Activated CD4-positive, alpha-beta T cell treated with anti-CD3 and anti-CD28 coated beads, Interleukin-2, amount 10 ng/mL, durations not matched to agents 24 days and 14 days (primary cell): ENCODE data around the gene ADAMTS16. TPM values are rescaled to one million over a fixed set of nuclear protein-coding genes. Genes with fewer than 3 reads are reported as not detected.

Experiments used
- DNase-seq: peaks from one replicate; pipeline ENCODE4 v3.0.0; 2022
- H3K27ac Mint-ChIP-seq: one replicate; pipeline ENCODE4 v1.8.0; 2022; ENCODE audit warnings: mild to moderate bottlenecking, mixed read lengths
- H3K27me3 Mint-ChIP-seq: one replicate; pipeline ENCODE4 v1.8.0; 2022; ENCODE audit warnings: mixed read lengths
- H3K36me3 Mint-ChIP-seq: one replicate; pipeline ENCODE4 v1.8.0; 2022; ENCODE audit warnings: low read depth, mild to moderate bottlenecking, mixed read lengths
- H3K4me1 Mint-ChIP-seq: one replicate; pipeline ENCODE4 v1.8.0; 2021; ENCODE audit warnings: mixed read lengths
- H3K4me3 Mint-ChIP-seq: one replicate; pipeline ENCODE4 v1.8.0; 2022; ENCODE audit warnings: mild to moderate bottlenecking, moderate library complexity, mixed read lengths
- H3K9me3 Mint-ChIP-seq: one replicate; pipeline ENCODE4 v1.8.0; 2021; ENCODE audit warnings: mixed read lengths
- intact Hi-C: fragments of 100-400 bp; cut with micrococcal nuclease; formaldehyde crosslinking; loops from one replicate; pipeline ENCODE4 v1.15.1; 2023
- total RNA-seq: library from RNA; stranded (reverse); gene quantifications from 2 replicates; pipeline ENCODE4 v1.2.3, GENCODE V29; 2022

Gene ADAMTS16
- total RNA-seq, 1 donor from 2014 or later = not detected

GRCh38 chr5:5183933-5184332 is 43.8 kb downstream of the ADAMTS16 start:
- Mint-ChIP-seq H3K4me1 (no peaks in the 10 kb centered on the region), H3K27ac (no peak overlapping the region), H3K36me3 (no peaks in the 10 kb centered on the region), H3K27me3 (peaks cover 8% of the 10 kb centered on the region), H3K9me3 (no peaks in the 10 kb centered on the region), H3K4me3 (no peak overlapping the region)
- no peak for DNase-seq
- intact Hi-C loops = no loop called here

GRCh38 chr5:5188376-5189050 is 48.4 kb downstream of the ADAMTS16 start:
- no peaks in the 10 kb centered on the region for H3K9me3 Mint-ChIP-seq
- H3K27me3 Mint-ChIP-seq = peaks cover 1% of the 10 kb centered on the region
- no peak overlapping the region for H3K4me3 Mint-ChIP-seq
- H3K4me1 Mint-ChIP-seq = no peaks in the 10 kb centered on the region
- no peaks in the 10 kb centered on the region for H3K36me3 Mint-ChIP-seq
- DNase-seq = no peak
- intact Hi-C loops = no loop called here
- H3K27ac Mint-ChIP-seq = no peak overlapping the region

GRCh38 chr5:5189051-5189430 is 48.9 kb downstream of the ADAMTS16 start:
- no peaks in the 10 kb centered on the region for H3K36me3 Mint-ChIP-seq
- no peaks in the 10 kb centered on the region for H3K4me1 Mint-ChIP-seq
- H3K27me3 Mint-ChIP-seq = no peaks in the 10 kb centered on the region

DNA sequence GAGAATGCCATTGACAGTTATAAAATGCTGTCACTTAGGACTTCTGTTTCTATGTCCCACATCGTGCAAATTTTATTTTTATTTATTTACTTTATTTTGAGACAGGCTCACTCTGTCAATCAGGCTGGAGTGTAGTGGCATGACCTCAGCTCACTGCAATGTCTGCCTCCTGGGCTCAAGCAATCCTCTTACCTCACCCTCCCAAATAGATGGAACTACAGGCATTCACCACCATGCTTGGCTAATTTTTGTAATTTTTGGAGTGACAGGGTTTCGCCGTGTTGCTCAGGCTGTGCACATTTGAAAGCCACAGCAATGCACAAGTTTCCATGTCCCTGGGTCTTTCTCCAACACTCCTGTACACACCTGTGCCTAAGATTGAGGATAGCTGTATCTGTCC is 51.8 kb downstream of the ADAMTS16 start:
- H3K4me3 Mint-ChIP-seq = no peak overlapping the region
- no peaks in the 10 kb centered on the region for H3K36me3 Mint-ChIP-seq
- no peak overlapping the region for H3K27ac Mint-ChIP-seq
- DNase-seq = no peak
- intact Hi-C loops = no loop called here
- no peaks in the 10 kb centered on the region for H3K27me3 Mint-ChIP-seq
- no peaks in the 10 kb centered on the region for H3K4me1 Mint-ChIP-seq
- H3K9me3 Mint-ChIP-seq = peaks cover 4% of the 10 kb centered on the region

More at GRCh38 chr5:5189051-5189430, 48.9 kb downstream of the ADAMTS16 start:
- Mint-ChIP-seq H3K27ac (no peak overlapping the region), H3K9me3 (no peaks in the 10 kb centered on the region), H3K4me3 (no peak overlapping the region)
- intact Hi-C loops = no loop called here
- no peak for DNase-seq

DNA sequence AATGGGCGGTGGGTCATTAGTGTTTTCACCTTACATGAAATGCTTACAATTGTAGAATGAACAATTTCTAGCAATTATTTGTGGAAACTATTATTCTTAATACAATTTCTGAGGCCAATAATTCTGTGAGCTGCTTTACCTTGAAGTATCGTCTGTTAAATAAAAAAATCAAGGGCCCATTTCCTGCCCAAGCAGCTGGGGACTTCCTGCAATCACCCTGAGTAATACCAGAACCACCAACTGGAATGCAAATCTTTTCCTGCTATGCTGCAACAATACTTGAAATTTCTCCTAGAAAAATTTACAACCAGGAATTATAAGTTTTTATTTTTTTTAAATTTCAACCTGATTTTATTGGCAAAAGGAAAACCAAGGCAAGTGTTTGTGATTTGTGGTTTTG is 52.6 kb downstream of the ADAMTS16 start:
- Mint-ChIP-seq H3K4me3 (no peak overlapping the region), H3K36me3 (no peaks in the 10 kb centered on the region), H3K4me1 (no peaks in the 10 kb centered on the region), H3K27ac (no peak overlapping the region), H3K27me3 (no peaks in the 10 kb centered on the region), H3K9me3 (peaks cover 4% of the 10 kb centered on the region)
- DNase-seq = no peak
- intact Hi-C loops = no loop called here

- peaks cover 4% of the 10 kb centered on the region for H3K9me3 Mint-ChIP-seq
- no peaks in the 10 kb centered on the region for H3K4me1 Mint-ChIP-seq
- intact Hi-C loops = no loop called here
- H3K27me3 Mint-ChIP-seq = no peaks in the 10 kb centered on the region
- no peak overlapping the region for H3K27ac Mint-ChIP-seq
- no peaks in the 10 kb centered on the region for H3K36me3 Mint-ChIP-seq
- no peak overlapping the region for H3K4me3 Mint-ChIP-seq
- no peak for DNase-seq
Observed at GRCh38 chr5:5195128-5195918, 55.2 kb downstream of the ADAMTS16 start.

DNA sequence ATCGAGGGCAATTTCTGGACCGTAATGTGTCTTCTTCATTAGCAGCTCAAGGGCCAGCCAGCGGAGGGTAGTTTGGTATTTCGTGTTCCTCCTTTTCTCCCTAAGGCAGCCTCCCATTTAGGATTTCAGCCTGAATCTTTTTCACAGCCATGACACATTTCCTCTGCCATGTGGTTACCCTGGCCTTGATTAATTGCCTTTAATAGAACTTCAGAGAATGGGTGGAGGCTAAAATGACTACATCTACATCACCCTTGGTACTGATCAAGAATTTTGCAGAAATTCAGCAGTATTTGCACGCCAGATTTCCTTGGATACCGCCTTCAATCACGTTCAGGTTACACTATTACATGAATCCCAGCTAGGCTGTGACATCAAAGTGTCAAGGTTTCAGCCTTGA is 58.0 kb downstream of the ADAMTS16 start:
- H3K4me3 Mint-ChIP-seq = no peak overlapping the region
- peaks cover 1% of the 10 kb centered on the region for H3K27me3 Mint-ChIP-seq
- no peaks in the 10 kb centered on the region for H3K4me1 Mint-ChIP-seq
- DNase-seq = no peak
- H3K36me3 Mint-ChIP-seq = no peaks in the 10 kb centered on the region
- intact Hi-C loops = no loop called here
- no peak overlapping the region for H3K27ac Mint-ChIP-seq
- H3K9me3 Mint-ChIP-seq = peaks cover 4% of the 10 kb centered on the region

DNA sequence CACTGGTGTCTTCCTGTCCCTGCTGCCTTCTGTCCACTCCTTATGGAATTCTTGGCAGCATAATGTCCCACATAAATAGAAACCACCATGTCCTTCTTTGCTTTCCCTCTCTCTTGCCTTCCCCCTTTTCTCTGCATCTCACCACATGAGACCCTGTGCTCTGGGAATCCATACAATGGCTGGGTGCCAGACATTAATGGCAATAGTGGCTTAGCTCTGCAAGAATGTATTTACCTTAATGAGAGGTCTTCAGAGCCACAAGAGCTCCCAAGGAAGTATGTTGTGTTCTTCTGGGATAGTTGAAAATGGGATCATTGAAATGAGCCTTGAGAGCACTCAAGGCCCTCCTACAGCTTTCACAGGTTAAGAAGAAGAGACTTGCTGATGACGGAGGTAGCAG is 58.7 kb downstream of the ADAMTS16 start:
- intact Hi-C loops = no loop called here
- Mint-ChIP-seq H3K36me3 (no peaks in the 10 kb centered on the region), H3K27me3 (peaks cover 1% of the 10 kb centered on the region), H3K4me3 (no peak overlapping the region), H3K4me1 (no peaks in the 10 kb centered on the region), H3K9me3 (peaks cover 4% of the 10 kb centered on the region), H3K27ac (no peak overlapping the region)
- no peak for DNase-seq

GRCh38 chr5:5199495-5199894 is 59.4 kb downstream of the ADAMTS16 start:
- DNase-seq = no peak
- no peak overlapping the region for H3K4me3 Mint-ChIP-seq
- H3K36me3 Mint-ChIP-seq = no peaks in the 10 kb centered on the region
- H3K4me1 Mint-ChIP-seq = no peaks in the 10 kb centered on the region
- peaks cover 4% of the 10 kb centered on the region for H3K9me3 Mint-ChIP-seq
- no peak overlapping the region for H3K27ac Mint-ChIP-seq
- peaks cover 1% of the 10 kb centered on the region for H3K27me3 Mint-ChIP-seq
- intact Hi-C loops = no loop called here

DNA sequence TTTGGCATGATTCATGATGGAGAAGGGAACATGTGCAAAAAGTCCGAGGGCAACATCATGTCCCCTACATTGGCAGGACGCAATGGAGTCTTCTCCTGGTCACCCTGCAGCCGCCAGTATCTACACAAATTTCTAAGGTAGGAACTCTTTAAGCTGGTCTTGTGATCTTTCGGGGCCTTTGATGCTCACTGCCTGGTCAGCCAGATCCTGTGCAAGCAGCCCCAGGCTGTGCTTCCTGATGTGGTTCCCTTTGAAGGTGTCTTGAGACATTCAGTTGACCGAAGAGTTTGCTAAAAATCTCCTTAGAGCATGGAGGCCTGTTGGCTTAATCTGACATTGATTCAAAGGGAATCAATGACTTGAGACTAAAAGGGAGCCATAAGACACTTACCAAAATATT is 60.0 kb downstream of the ADAMTS16 start:
- Mint-ChIP-seq H3K9me3 (peaks cover 4% of the 10 kb centered on the region), H3K27ac (no peak overlapping the region)
- intact Hi-C loops = no loop called here

GRCh38 chr5:5202321-5202720 is 62.2 kb downstream of the ADAMTS16 start:
- Mint-ChIP-seq H3K4me1 (no peaks in the 10 kb centered on the region), H3K9me3 (no peaks in the 10 kb centered on the region), H3K36me3 (no peaks in the 10 kb centered on the region), H3K27ac (no peak overlapping the region), H3K27me3 (peaks cover 1% of the 10 kb centered on the region), H3K4me3 (no peak overlapping the region)
- DNase-seq = no peak
- intact Hi-C loops = no loop called here

More for the DNA sequence above, 60.0 kb downstream of the ADAMTS16 start:
- Mint-ChIP-seq H3K4me3 (no peak overlapping the region), H3K36me3 (no peaks in the 10 kb centered on the region), H3K4me1 (no peaks in the 10 kb centered on the region), H3K27me3 (peaks cover 1% of the 10 kb centered on the region)
- no peak for DNase-seq

DNA sequence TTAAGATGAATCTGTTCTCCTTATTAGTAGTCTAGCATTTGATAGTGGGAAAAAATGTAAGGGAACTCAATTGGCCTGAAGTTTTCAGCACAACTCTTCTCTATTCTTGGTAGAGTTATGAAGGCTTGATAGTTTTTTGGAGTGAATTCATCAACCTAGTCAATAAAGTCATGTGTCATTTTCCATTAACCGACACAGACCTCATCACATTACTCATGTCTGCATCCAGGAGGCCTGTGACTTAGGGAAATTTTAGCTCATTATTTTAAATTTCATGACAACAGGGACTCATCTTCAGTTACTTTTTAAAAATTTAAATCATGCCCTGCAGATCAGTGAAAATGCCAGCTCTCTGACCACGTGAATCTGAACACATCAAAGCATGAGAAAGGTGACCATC is 63.3 kb downstream of the ADAMTS16 start:
- Mint-ChIP-seq H3K4me3 (no peak overlapping the region), H3K4me1 (no peaks in the 10 kb centered on the region), H3K27ac (no peak overlapping the region), H3K36me3 (no peaks in the 10 kb centered on the region), H3K9me3 (no peaks in the 10 kb centered on the region), H3K27me3 (peaks cover 1% of the 10 kb centered on the region)
- no peak for DNase-seq
- intact Hi-C loops = no loop called here

DNA sequence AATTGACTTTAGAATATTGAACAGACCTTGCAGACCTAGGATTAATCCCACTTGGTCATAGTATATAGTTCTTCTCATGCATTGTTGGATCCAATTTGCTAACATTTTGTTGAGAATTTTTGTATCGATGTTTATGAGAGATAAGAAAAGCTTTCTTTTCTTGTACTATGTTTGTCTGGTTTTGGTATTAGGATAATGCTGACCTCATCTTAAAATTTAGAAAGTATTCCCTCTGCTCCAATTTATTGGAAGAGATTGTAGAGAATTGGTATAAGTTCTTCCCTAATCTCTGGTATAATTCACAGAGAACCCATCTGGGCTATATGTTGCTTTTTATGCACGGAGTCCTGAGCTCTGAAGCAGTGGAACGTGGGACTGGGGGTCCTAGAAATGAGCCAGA is 67.7 kb downstream of the ADAMTS16 start:
- Mint-ChIP-seq H3K27ac (no peak overlapping the region), H3K4me1 (no peaks in the 10 kb centered on the region), H3K9me3 (no peaks in the 10 kb centered on the region), H3K4me3 (no peak overlapping the region), H3K36me3 (no peaks in the 10 kb centered on the region), H3K27me3 (no peaks in the 10 kb centered on the region)
- intact Hi-C loops = no loop called here
- DNase-seq = no peak

DNA sequence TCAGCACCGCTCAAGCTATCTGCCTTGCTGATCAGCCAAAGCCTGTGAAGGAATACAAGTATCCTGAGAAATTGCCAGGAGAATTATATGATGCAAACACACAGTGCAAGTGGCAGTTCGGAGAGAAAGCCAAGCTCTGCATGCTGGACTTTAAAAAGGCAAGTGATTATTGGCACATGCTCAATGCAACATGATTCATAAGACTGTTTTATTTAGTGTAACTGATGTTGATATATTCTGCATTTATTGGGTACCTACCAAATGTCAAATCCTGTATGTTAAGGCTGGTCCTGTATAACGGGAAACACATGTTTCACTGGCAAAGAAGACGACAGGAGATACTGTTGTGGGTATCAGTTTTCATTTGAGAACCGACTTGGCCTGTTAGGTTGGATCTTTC is 69.0 kb downstream of the ADAMTS16 start:
- no peaks in the 10 kb centered on the region for H3K36me3 Mint-ChIP-seq
- intact Hi-C loops = no loop called here
- no peak overlapping the region for H3K4me3 Mint-ChIP-seq
- no peaks in the 10 kb centered on the region for H3K27me3 Mint-ChIP-seq
- H3K9me3 Mint-ChIP-seq = no peaks in the 10 kb centered on the region
- no peak for DNase-seq
- no peak overlapping the region for H3K27ac Mint-ChIP-seq
- H3K4me1 Mint-ChIP-seq = no peaks in the 10 kb centered on the region
